ENCODE measurements around the gene DVL1.

DVL1 gene

DNA sequence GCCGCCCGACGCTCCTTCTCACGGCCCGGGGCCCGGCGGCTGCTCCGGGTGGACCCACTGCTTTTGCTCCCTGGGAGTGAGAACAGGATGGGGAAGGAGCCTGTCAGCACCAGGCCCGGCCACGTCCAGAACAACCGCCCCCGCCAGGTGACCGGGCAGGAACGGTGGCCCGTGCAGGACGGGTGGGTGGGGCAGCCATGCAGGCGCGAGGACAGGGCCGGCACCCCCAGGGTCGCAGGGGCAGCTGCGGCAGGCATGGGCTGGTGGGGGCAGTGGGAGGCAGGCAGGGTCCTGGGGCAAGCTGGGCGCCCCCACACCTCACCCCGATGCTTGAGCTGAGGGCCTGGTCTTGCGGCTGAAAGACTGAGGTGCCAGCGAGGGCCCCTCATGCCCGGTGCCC is 12.8 kb downstream of the DVL1 start:
- Histone ChIP-seq H3K9ac (ENCODE audit: low read length) (no peak overlapping the region), H3K27ac (ENCODE audit: low read length) (no peak overlapping the region), H3K36me3 (replicated peaks; ENCODE audit: low read depth, low read length) (peaks cover 6% of the 10 kb centered on the region), H2AFZ (ENCODE audit: low read depth, low read length) (no peak overlapping the region), H3K9me3 (ENCODE audit: insufficient read depth, low read length) (no peaks in the 10 kb centered on the region), H3K4me3 (ENCODE audit: low read length) (no peak overlapping the region), H3K4me1 (ENCODE audit: low read length) (no peaks in the 10 kb centered on the region), H3K79me2 (ENCODE audit: low read length) (no peaks in the 10 kb centered on the region), H3K4me2 (ENCODE audit: low read length) (no peak overlapping the region), H4K20me1 (ENCODE audit: insufficient read depth, low read length) (0 out of 2 replicates have a peak, but pooled peaks cover 7% of the 10 kb centered on the region), H3K27me3 (ENCODE audit: low read depth, low read length) (no peaks in the 10 kb centered on the region)
- TF ChIP-seq, protein P1, sequence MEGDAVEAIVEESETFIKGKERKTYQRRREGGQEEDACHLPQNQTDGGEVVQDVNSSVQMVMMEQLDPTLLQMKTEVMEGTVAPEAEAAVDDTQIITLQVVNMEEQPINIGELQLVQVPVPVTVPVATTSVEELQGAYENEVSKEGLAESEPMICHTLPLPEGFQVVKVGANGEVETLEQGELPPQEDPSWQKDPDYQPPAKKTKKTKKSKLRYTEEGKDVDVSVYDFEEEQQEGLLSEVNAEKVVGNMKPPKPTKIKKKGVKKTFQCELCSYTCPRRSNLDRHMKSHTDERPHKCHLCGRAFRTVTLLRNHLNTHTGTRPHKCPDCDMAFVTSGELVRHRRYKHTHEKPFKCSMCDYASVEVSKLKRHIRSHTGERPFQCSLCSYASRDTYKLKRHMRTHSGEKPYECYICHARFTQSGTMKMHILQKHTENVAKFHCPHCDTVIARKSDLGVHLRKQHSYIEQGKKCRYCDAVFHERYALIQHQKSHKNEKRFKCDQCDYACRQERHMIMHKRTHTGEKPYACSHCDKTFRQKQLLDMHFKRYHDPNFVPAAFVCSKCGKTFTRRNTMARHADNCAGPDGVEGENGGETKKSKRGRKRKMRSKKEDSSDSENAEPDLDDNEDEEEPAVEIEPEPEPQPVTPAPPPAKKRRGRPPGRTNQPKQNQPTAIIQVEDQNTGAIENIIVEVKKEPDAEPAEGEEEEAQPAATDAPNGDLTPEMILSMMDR (IDR thresholded peaks at IDR 0.05; ENCODE audit: low read depth, low read length): no peak
- no peak for TF ChIP-seq EZH2phosphoT487 (IDR thresholded peaks at IDR 0.05; ENCODE audit: low read depth)

DNA sequence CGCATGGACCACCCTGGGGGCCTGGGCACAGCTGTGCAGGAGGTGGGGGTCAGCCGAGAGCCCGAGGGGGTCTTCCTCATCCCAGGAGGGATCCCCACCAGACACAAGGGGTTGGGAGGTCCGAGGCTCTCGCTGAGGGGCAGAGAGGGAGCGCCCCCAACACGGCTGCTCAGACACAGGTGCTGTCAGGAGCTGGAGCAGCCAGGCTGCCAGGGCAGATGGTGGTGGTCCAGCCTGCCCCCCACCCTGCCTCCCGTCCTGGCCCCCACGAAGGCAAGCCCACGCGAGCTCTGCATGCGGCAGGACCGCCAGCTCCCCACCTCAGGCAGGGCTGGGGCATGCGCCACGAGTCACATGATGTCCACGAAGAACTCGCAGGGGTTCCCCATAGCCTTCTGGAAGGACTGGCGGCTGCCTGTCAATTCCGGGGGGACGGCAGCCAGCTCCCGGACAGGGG is 13.4 kb downstream of the DVL1 start:
- Histone ChIP-seq H3K36me3 (replicated peaks; ENCODE audit: low read depth, low read length) (no peaks in the 10 kb centered on the region), H3K4me3 (ENCODE audit: low read length) (no peak overlapping the region), H2AFZ (ENCODE audit: low read depth, low read length) (no peak overlapping the region), H3K9me3 (ENCODE audit: insufficient read depth, low read length) (no peaks in the 10 kb centered on the region), H4K20me1 (ENCODE audit: insufficient read depth, low read length) (0 out of 2 replicates have a peak, but pooled peaks cover under 1% of the 10 kb centered on the region), H3K9ac (ENCODE audit: low read length) (no peak overlapping the region), H3K27ac (ENCODE audit: low read length) (no peak overlapping the region), H3K4me1 (ENCODE audit: low read length) (no peaks in the 10 kb centered on the region), H3K27me3 (ENCODE audit: low read depth, low read length) (no peaks in the 10 kb centered on the region), H3K4me2 (ENCODE audit: low read length) (no peak overlapping the region), H3K79me2 (ENCODE audit: low read length) (no peaks in the 10 kb centered on the region)
- no peak for TF ChIP-seq EZH2phosphoT487 (IDR thresholded peaks at IDR 0.05; ENCODE audit: low read depth)
- TF ChIP-seq, protein P1 (IDR thresholded peaks at IDR 0.05; ENCODE audit: low read depth, low read length): no peak

DNA sequence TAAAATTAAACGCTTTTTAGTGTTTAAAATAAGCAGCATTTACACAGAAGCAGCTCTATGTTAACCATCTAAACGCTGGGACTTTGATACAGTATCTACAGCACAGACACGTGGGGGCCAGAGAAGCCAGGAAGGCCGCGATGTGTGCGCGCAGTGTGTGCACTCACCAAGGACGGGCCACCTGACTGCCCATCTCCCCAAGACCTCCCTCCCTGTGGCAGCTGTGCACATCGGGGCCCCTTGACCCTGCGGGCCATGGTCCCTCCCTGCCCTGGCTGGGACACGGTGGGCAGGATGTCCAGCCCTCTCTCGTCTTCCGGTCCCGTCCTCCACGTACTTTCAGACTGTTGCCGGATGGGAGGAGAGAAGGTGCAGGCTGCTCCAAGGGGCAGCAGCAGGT is 13.9 kb downstream of the DVL1 start:
- Histone ChIP-seq H3K4me2 (ENCODE audit: low read length) (no peak overlapping the region), H4K20me1 (ENCODE audit: insufficient read depth, low read length) (no peaks in the 10 kb centered on the region), H3K4me1 (ENCODE audit: low read length) (no peaks in the 10 kb centered on the region), H3K9me3 (ENCODE audit: insufficient read depth, low read length) (no peaks in the 10 kb centered on the region), H3K9ac (ENCODE audit: low read length) (no peak overlapping the region), H3K79me2 (ENCODE audit: low read length) (no peaks in the 10 kb centered on the region), H3K27ac (ENCODE audit: low read length) (no peak overlapping the region), H3K4me3 (ENCODE audit: low read length) (no peak overlapping the region), H2AFZ (ENCODE audit: low read depth, low read length) (no peak overlapping the region), H3K36me3 (replicated peaks; ENCODE audit: low read depth, low read length) (no peaks in the 10 kb centered on the region), H3K27me3 (ENCODE audit: low read depth, low read length) (no peaks in the 10 kb centered on the region)
- TF ChIP-seq, protein P1 (IDR thresholded peaks at IDR 0.05; ENCODE audit: low read depth, low read length): no peak
- no peak for TF ChIP-seq EZH2phosphoT487 (IDR thresholded peaks at IDR 0.05; ENCODE audit: low read depth)

DNA sequence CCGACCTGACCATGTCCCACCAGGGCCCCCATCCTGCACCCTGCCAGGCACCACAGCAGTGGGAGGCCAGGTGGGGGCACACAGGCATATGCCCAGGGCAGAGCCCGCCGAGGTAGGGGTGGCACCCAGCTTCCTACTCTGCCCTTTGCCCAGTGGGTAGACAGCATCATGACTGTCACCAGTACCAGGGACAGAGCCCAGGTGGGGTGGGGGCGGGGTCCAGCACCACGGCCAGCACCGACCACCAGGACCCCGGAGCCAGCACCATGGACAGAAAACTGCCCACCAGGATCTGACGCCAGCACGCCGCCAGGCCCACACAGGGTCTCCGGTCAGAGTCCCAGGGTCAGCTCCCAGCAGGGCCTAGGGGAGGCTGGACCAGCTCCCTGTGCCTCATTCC is 14.4 kb downstream of the DVL1 start:
- H4K20me1 ChIP-seq (ENCODE audit: insufficient read depth, low read length): no peaks in the 10 kb centered on the region
- H3K9me3 ChIP-seq (ENCODE audit: insufficient read depth, low read length): no peaks in the 10 kb centered on the region

More for the DNA sequence above, 14.4 kb downstream of the DVL1 start:
- H3K79me2 ChIP-seq (ENCODE audit: low read length): no peaks in the 10 kb centered on the region
- no peak overlapping the region for H3K27ac ChIP-seq (ENCODE audit: low read length)
- no peak for TF ChIP-seq EZH2phosphoT487 (IDR thresholded peaks at IDR 0.05; ENCODE audit: low read depth)
- TF ChIP-seq, protein P1 (IDR thresholded peaks at IDR 0.05; ENCODE audit: low read depth, low read length): no peak
- H3K4me1 ChIP-seq (ENCODE audit: low read length): no peaks in the 10 kb centered on the region
- H2AFZ ChIP-seq (ENCODE audit: low read depth, low read length): no peak overlapping the region
- no peak overlapping the region for H3K4me3 ChIP-seq (ENCODE audit: low read length)
- no peak overlapping the region for H3K9ac ChIP-seq (ENCODE audit: low read length)
- no peak overlapping the region for H3K4me2 ChIP-seq (ENCODE audit: low read length)
- no peaks in the 10 kb centered on the region for H3K27me3 ChIP-seq (ENCODE audit: low read depth, low read length)
- H3K36me3 ChIP-seq (replicated peaks; ENCODE audit: low read depth, low read length): no peaks in the 10 kb centered on the region

Measured in OCI-LY3 (cell line).